DOHH2 (cell line): ENCODE data around the gene COX4I1.

Experiments
- EZH2phosphoT487 ChIP-seq: fragments of 200-600 bp; sonication (generic); IDR thresholded peaks from 2 replicates; pipeline ENCODE4 v1.6.1; 2017; ENCODE audit warnings: borderline replicate concordance, mild to moderate bottlenecking, antibody characterized with exemption, low read length, moderate library complexity, mixed read lengths
- TF ChIP-seq, protein P1 (sequence below): fragments of 200-600 bp; sonication (generic); IDR thresholded peaks from one replicate; pipeline ENCODE4 v1.5.1; 2014; ENCODE audit warnings: antibody characterized with exemption, mild to moderate bottlenecking, low read depth, low read length; ENCODE audit not compliant: poor library complexity, severe bottlenecking

DNA sequence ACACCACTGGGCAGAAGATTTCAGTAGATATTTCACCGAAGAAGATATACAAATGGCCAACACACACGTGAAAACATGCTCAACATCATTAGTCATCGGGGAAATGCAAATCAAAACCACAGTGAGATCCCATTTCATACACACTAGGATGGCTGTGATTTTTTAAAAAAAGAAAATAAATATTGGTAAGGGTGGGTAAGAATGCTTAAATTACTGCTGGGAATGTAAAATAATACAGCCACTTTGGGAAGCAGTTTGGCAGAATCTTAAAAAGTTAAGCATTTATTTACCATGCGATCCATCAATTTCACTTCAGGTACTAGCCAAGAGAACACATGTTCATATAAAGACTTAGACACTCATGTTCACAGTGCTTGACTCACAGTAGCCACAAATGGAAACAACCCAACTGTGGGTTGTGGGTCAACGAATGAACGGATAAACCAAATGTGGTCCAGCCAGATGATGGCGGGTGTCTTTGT lies 42.1 kb upstream of the COX4I1 start:
- TF ChIP-seq, protein P1, sequence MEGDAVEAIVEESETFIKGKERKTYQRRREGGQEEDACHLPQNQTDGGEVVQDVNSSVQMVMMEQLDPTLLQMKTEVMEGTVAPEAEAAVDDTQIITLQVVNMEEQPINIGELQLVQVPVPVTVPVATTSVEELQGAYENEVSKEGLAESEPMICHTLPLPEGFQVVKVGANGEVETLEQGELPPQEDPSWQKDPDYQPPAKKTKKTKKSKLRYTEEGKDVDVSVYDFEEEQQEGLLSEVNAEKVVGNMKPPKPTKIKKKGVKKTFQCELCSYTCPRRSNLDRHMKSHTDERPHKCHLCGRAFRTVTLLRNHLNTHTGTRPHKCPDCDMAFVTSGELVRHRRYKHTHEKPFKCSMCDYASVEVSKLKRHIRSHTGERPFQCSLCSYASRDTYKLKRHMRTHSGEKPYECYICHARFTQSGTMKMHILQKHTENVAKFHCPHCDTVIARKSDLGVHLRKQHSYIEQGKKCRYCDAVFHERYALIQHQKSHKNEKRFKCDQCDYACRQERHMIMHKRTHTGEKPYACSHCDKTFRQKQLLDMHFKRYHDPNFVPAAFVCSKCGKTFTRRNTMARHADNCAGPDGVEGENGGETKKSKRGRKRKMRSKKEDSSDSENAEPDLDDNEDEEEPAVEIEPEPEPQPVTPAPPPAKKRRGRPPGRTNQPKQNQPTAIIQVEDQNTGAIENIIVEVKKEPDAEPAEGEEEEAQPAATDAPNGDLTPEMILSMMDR = no peak
- no peak for TF ChIP-seq EZH2phosphoT487
